Stimulated activated CD4-positive, alpha-beta T cell treated with anti-CD3 and anti-CD28 coated beads, Interleukin-4, amount 100 ng/mL, for 48 hours (primary cell): ENCODE measurements around the gene ARSJ.

Experiments used
- DNase-seq, 2 donors: peaks; one replicate each; pipeline ENCODE4 v3.0.0-alpha.2; 2020; ENCODE audit warnings: low read depth in 2 of 2

Gene ARSJ

DNA sequence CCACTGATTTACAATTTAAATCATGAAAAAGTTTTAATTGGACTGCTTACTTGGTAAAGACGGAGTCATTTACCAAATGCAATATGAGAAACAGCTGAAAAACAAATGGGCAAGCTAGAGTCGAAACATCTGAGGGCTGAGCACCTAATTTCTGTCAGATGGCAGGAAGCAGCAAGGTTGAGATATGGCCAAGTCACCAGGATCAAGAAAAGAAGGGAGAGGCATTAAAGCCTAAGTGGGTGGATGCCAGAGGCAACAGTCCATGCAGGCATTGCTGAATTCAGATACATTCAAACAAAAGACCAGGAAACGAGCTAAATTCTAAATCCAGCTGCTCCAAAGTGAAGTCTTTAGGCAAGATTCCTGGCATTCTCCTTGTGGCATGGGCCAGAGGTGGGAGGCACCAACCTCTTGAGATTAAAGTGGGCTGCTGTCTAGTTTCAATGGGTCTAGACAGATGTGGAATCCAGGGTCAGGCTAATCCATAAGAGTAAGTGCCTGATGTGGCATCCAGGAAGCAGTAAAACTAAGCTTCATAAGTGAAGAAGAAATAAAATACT is 8.0 kb upstream of the ARSJ start:
- no peak for DNase-seq

DNA sequence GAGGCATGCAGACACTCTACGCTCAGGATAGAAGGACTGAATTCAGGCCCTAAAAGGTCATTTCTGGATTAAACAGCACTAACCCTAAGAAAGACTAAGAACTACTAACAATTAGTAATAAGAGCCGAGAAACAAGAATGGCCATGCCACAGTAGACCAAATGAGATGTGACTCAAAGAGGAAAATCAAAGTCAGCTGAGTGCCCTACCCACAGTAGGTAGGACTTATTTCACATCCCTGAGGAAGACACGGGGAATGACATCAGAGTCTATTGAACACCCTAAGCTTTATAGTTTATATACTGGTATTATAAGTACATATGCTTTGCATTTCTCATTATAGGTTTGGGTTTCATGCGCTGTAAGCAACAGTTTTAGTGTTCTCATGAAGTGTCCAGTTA is 2.7 kb upstream of the ARSJ start:
- DNase-seq = no peak

DNA sequence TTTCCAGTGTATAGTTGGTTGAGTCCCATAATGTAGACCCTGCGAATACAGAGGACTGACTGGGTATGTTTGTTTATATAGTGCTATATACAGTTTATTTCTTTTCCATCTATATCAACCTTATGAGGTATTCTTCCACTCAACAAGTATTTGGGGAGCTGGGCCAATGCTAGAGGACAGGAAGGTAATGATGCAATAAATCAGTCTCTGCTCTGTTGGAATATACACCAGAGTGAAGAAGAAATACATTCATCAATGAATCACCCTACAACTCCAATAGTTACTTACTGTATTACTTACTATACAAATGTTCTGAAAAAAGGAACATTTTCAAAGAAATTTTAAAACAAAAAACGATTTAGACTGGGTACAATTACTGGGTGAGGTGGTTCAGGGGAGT is 2.1 kb upstream of the ARSJ start:
- no peak for DNase-seq

DNA sequence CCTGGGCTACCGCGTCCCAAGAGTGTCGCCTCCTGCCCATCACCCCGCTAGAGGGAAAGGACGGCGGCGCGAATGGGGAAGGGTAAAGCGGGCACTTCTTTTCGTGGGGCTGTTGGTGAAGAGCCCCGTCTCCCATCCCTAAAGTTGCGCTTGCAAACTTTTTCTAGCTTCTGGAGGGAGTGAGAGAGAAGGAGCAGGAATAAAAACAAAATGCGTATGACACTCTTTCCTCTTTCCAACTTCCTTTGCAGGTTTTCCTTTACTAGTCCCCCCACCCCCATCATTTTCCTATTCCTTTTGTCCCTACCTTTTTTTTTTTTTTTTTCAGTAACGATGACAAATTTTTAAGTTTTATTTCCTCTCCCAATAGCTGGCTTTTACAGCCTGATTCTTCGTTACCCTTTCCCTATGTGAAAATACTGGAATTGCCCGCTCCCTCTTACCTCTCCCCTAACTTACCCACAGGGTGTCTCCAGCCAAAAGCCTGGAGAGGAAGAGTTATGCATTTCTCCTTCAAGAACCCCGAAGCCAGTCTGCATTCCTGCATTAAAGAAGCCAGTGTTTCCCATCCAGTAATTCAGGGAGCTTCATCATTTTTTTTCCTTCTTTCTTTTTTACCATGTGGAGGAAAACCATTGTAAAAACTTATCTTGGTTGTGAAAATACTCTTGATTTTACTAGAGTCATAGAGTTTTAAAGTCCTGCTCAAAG is 613 bp upstream of the ARSJ start:
- no peak for DNase-seq

DNA sequence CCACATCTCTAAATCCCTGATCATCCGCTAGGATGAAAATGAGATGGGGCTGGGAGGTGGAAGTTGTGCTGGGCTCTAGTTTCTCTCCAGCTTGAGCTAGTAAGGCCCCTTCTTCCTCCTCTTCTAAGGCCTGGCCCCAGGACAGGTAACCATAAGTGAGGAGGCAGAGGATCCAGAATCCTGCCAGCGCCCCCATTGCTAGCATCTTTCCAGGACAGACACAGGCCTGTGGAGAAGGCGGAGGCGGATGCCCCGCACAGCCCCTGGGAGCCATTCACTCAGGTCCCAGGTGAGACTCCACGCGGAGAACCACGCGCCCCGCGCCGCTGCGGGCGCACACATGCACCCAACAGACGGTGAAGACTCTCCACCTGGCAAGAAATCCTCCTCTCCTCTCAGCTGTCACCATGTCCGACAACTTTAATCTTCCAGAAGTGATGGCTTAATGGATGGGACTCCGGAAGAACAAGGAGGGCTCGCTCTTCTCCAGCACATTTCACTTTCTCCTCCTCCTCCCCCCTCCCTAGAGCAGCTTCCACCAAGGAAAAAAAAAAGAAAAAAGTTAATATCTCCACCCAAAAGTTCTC is 793 bp downstream of the ARSJ start:
- no peak for DNase-seq

DNA sequence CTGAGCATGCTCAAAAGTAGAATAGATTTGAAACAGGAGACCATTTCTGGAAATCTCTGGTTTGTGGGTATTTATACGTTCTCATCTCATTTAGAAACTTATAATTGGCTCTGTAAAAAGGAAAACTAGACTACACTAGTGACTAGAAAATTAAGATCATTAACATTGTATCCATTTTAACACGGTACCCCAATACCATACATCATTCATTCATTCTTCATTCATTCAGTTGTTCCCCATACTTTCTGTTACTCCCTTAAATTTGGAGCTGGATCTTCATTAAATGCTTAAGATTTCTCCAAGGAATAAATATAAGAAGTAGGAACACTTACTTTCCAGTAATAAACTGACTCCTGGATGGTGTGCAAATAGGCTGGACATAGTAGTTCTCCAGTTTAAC is 1.3 kb downstream of the ARSJ start:
- no peak for DNase-seq

DNA sequence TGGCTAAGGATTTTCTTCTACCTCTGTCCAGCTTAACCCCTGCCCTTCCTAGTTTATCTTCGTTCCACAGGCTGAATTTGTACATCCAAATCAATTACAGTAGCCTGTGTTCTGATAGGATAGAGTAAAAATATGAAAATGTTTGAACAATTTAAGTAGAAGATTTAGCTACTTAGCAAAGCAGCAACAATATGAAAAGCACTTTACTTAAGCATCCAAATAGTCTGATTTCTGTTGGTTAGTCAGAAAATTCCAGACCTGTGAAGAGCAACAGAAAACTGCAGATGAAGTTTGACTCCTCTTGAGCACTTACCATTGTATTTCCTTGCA is 2.0 kb downstream of the ARSJ start:
- no peak for DNase-seq

DNA sequence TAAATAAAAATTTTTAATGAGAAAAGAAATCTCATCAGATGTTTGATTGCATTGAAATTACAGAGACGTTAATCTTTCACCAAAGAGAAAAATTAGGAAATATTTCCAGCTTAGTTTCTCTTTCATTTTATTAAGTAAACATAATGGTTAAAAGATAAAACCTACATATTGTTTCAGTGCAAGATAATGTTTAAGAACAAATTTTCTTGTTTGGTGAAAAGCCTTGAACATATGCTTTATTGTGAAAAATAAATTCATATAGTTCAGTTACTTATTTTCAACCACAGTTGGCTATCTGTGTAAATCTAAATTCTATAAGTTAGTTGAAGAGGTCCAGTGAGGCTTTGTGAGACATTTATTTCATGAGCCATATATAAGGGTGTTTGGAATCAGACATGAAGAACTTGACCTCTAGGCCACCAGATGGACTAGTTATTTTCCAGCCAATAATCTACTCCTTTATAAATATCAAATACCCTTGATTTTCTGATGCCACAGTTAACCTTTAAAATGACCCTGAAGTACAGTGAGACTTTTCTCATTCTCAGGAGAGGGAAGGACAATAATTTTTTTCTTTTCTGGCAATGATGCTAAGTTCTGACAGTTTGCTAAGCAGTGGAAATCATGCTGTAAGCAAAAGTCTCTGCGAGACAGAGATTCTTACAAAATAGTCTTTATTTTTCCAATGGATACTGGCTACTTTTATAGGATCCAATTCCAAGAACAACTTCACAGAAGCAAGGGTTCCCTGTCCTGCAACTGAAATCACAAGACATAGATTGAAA is 2.5 kb downstream of the ARSJ start:
- DNase-seq = no peak

DNA sequence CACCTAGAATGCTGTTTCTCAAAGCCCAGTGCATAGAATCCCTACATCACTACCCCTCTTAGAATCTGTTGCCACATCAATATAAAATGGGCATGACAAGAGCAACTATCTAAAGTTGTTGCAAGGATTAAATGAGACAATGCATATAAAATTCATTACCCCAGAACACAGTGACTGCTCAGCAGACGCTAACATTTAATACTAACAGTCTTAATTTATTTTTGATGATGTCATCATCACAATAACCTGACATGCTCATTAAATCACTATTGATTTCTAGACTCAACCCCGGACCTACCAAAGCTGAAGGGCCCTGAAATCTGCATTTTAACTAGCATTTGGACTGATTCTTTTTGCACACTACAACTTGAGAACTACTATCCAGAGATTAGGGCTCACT is 3.9 kb downstream of the ARSJ start:
- DNase-seq = no peak

DNA sequence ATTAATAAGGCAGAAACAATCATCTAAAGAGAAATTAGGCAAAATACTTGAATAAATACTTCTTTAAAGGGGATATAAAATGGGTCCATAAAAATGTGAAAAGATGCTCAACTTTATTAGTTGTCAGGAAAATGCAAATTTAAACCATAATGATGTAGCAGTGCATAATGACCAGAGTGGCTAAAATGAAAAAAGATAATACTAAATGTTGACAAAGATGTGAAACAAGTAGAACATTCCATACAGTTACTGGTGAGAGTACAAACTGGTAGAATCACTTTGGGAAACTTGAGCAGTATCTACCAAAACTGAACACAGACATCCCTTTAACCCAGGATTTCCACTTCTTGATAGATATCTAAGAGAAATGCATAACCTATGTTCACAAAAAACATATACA is 5.0 kb downstream of the ARSJ start:
- DNase-seq = no peak

DNA sequence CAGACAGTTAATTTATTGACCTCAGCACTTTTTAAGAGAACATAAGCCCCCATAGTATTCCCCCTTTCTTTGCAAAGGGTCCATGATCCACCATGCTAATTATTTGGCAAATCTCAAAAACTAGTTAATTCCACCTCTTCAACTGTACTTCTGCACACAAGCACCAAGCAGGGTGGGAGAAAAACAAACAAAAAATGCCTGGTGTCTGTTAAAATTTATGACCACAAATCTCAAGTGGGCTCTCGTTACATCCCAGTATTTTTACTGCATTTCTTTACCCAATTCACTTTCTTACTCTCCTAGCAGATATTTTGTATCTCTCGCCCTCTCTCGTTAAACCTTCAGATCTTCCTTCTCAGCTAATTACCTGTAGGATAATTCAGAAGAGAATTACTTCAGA is 6.1 kb downstream of the ARSJ start:
- no peak for DNase-seq

DNA sequence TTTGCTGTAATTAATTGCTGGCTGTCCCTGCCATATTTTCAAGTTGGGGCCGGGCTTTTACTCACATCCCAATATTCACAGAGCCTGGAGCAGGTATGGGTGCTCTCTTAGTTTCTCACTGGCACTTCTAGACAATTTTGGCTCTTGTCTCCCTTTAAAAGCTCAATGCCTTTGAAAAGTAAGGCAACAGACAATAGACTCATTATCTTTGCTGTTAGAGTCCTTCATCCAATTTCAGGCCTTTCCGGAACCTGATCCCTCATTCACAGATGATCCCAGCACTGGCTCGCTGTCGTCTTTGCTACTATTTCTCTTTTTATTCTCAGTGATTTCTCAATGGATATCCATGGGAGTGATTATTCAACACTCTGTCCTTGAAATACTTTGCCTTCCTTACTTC is 6.7 kb downstream of the ARSJ start:
- no peak for DNase-seq

DNA sequence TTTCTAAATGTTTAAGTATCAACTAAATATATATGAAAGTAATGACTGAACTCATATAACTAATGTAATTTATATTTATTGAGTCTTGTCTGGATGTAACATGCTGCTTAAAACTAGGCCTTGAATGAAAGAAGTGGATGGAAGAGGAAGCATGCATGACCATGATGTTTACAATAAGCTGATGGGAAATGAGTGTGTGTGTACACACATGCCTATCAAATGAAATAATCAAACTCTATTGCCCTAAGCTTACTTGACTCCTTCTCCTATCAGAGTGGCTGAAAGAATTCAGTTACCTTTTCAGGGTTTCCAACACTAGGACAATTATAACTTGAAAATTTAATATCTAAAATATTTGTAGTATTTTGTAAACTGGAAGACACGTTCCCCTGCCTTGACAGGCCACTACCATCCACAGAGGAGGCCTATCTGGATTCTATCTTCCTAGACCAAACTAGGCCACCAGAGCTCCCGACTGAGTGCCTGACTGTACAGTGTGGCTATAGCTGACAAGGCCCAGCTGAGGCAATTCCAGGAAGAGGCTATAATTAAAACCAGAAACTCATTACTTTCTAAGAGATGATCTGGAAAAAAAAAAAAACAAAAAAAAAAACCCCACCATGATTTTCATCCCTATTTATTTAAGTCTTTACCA is 7.6 kb downstream of the ARSJ start:
- DNase-seq = no peak

DNA sequence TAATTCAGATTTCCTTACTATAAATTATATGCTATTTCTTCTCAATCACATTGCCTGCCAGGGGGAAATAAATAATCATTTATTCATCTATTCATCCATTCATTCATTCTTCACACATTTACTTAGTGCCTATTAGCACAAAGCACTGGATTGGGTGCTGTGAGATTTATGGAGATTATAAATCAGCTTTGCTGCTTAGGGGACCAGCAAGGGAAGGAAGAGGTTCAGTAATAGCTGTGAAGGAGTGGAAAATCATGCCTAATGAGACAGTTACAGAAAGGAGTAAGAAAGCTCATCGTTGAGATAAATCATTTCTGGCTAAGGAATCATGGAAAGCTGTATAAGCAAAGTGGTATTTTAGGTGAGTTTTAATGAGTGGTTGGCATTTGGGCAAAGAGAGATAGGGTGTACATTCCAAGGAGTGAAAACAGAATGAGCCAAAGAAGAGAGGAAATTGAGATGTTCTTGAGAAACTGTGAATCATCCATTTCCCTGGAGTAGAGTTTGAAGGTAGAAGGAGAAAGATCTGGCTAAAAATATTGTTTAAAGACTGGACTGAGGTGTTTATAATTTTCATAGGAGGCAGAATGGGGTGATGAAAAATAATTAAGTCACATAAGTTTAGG is 9.6 kb downstream of the ARSJ start:
- no peak for DNase-seq

DNA sequence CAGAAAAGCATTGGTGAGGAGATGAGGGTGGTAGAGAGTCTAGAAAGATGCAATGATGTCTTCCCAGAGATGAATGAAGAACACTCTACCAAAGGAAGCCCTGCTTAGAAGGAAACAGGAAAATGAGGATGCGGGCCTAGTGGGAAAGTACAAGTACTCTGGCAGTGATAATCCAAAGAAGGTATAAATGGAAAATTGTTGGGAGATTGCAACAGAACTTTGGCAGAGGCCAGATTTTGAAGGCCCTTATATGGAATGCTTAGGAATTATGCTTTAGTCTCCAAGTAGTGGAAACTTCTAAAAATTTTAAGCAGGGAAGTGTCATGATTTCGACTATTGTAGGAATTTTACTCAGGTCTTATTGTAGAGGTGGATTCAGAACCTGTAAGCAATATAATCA is 11.0 kb downstream of the ARSJ start:
- no peak for DNase-seq

DNA sequence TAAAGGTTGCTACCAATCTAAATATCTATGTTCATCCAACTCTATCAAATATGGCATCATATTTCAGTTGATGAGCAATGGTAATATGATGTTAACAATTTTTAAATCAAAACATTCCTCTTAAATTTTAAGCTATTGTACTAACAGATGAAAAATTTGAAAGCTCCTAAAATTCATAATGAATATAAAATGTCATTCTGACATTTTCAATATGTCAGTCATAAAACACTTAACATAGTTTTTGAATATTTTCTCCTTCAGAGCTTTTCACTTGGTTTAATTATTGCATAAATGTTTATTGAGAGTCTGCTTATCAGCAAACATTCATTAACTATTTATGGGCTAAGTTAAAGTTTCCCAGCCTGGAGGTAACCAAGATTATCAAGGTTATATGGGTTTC is 11.8 kb downstream of the ARSJ start:
- no peak for DNase-seq

DNA sequence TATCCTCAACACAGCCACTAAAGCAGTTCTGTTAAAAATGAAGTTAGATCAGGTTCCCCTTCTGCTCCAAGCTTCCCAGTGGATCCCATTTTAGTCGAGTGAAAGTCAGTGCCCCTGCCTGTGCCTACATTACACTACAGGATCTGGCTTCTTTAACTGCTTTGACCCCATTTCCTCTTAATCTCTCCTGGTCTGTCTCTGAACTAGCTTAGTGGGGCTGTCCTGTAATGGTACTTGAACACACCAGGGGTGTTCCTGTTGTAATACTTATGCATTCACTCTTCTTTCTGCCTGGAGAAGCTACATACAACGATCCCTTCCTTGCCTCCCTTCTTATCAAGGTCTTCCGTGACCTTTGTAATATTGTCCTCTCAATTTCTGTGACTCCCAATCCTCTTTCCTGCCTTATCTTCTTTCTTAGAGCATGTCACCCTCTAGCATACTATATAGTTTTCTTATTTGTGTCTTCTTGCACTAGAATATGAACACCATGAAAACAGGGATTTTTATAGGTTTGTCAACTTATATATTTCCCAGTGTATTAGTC is 16.7 kb downstream of the ARSJ start:
- DNase-seq = no peak

DNA sequence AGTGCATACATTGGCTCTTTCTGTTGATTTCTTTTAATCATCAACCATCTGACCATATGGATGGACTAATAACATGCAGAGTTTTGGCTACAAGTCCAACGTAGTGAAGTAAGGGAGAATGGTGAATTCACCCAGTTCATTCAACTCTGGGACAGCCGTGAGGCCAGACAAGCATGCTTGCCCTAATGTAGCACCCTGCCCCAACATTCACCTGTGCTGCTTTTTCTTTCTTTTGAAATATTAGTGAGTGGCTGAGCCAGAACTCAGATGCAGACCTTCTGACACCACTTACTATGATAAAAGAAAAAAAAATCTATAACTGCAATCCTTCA is 17.5 kb downstream of the ARSJ start:
- no peak for DNase-seq

DNA sequence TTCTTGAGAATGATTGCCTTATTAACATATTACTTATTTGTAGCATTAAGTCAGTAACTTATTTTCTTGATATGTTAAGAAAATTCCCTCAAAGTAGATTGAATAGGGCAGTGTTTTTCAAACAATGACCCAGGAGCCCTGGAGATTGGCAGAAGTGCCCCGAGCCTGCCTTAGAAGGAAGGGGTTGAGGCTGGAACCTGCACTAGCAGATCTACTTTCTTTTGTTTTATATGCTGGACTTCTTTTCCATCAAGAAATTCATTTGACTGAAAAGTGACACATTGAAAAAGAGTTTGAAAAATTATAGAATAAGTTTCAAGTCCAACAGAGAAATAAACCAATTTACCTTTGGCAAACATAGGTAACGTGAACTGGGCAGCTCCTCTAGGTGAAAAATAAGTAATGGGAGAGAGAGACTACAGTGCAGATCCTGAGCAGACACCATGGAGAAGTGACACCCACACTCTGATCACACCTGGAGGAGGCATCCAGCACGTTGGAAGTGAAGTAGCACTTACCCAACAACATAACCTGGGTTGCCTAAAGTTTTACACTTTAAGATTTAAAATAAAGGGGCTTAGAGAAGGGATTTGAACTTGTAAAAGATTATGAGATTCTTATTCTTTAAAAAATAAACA is 18.6 kb downstream of the ARSJ start:
- DNase-seq = no peak

DNA sequence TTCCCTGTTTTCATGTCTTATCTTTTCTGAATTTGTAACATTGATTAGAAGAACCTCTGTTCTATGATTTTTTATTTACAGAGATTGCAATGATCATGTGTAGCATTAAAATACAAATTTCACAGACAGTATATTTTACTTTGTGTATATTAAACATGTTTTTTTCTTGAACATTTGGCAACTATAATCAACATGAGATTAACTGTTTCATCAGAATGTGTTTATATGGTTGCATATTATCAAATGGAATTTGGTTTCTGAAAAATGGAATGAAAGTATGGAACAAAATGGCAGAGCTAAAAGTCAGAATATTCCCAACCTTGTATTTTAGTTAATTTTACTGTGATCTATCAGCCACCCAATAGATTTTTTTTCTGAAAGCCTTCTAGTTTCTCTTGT is 19.9 kb downstream of the ARSJ start:
- DNase-seq = no peak

DNA sequence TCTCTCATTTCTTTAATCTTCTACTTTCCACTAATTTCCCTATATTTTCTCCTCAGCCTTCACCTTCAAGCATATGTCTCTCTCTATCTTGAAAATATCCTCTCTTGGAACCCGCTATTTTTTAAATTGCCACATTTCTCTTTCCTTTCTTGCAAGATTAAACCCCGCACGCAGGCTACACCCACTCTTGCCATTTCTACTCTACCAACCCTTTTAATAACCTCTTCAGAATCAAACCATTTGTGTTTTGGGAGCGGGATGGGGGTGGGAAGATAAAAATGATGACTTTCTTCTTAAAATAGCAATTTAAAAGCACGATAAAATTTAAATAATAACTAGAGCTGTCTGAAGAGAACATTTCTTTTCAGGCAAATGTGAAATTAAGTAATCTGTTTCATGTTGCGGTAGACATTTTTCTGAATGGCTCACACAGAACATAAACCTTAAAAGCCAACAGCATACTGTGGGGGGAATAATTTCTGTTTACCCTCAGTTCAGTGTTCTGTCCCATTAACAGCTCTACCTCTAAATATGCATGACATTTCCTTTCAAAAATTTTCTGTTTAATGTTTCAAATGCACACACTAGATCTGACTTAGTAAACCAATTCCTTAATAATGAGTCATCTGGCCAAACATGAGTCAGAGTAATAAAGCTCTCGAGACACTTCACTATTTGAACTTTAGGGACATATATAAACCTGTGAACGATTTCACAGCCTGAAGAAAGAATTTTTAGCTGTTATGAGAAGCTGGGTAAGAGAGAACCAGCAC is 20.5 kb downstream of the ARSJ start:
- DNase-seq = no peak
